ENCODE results near the gene KRTAP13-2. TPM values are rescaled to one million over a fixed set of nuclear protein-coding genes. Genes with fewer than 3 reads are reported as not detected.

KRTAP13-2 gene, protein sequence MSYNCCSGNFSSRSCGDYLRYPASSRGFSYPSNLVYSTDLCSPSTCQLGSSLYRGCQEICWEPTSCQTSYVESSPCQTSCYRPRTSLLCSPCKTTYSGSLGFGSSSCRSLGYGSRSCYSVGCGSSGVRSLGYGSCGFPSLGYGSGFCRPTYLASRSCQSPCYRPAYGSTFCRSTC
- polyA plus RNA-seq (2011; rRNA removed) (not detected in 2 replicates), polyA minus RNA-seq (2011; rRNA and poly(A)+ RNA removed) (not detected in 2 replicates)

DNA sequence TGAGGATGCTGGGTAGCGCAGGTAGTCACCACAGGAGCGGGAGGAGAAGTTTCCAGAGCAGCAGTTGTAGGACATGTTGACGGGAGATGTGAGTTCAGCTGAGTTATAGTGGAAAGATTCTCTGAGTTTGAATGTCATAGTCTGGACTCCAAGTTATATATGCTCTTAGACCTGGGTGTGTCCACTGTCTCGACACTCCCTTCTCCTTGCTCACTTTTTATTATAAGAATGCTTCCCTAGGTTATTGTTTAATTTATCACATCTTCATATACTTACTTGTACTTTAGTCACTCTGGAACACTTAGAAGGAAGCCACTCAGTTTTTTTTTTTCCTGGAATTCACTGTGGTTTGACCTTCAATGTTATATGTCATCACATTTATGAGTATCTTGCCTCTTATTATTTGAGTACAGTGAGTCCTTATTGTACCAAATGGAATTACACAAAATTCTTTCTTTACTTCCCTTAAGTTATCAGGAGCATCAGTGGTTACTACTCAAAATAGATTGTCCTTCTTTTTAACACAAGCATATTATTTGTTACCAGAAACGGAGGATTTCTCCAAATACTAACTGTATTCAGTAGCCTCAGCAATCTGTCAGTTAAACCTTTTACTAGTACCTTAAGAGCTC lies at the start of gene KRTAP13-2:
Gene KRTAP13-2 (minus strand): TSS at position 133 of the 632 bp plus-strand sequence. CDS start 58 bp downstream, at position 75.
- no peaks in the 10 kb centered on the region for H3K27me3 ChIP-seq (ENCODE audit: control insufficient read depth, insufficient read depth, low read length)
- TF ChIP-seq, protein P1, sequence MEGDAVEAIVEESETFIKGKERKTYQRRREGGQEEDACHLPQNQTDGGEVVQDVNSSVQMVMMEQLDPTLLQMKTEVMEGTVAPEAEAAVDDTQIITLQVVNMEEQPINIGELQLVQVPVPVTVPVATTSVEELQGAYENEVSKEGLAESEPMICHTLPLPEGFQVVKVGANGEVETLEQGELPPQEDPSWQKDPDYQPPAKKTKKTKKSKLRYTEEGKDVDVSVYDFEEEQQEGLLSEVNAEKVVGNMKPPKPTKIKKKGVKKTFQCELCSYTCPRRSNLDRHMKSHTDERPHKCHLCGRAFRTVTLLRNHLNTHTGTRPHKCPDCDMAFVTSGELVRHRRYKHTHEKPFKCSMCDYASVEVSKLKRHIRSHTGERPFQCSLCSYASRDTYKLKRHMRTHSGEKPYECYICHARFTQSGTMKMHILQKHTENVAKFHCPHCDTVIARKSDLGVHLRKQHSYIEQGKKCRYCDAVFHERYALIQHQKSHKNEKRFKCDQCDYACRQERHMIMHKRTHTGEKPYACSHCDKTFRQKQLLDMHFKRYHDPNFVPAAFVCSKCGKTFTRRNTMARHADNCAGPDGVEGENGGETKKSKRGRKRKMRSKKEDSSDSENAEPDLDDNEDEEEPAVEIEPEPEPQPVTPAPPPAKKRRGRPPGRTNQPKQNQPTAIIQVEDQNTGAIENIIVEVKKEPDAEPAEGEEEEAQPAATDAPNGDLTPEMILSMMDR (IDR thresholded peaks at IDR 0.05; ENCODE audit: insufficient read depth, low read depth, low read length), result no peak
- H3K36me3 ChIP-seq (ENCODE audit: control insufficient read depth, insufficient read depth, low read length), result no peaks in the 10 kb centered on the region
- no peak within 1 kb of the TSS for H3K4me3 ChIP-seq (ENCODE audit: low read depth, low read length)
- ChIA-PET POLR2A (no interaction called here), CTCF (no interaction called here)
- DNase-seq (ENCODE audit: low read depth), result no peak

DNA sequence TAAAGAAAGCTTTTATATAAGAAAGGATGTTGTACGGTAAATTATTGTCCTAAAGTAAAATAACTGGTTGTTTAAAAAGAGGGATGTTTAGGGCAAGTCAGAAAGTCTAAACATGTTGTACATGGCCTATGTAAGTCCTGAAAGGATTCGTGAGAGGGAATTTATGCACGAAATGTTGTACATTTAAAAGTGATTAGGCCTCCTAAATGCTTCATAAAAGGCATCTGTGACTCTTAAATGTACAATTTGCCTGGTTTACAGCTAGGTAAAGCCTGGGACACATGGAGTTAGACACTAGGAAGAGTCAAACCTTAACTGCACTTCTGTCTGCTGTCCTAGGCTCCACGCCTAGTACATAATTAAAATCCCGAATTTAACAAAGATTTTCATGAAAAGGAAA lies 43.9 kb upstream of the KRTAP13-2 start:
- H3K36me3 ChIP-seq (ENCODE audit: control insufficient read depth, insufficient read depth, low read length), result no peaks in the 10 kb centered on the region
- TF ChIP-seq, protein P1 (IDR thresholded peaks at IDR 0.05; ENCODE audit: insufficient read depth, low read depth, low read length), result no peak
- CTCF ChIA-PET, result no interaction called here
- H3K4me3 ChIP-seq (ENCODE audit: low read depth, low read length), result no peak overlapping the region
- POLR2A ChIA-PET, result no interaction called here
- H3K27me3 ChIP-seq (ENCODE audit: control insufficient read depth, insufficient read depth, low read length), result no peaks in the 10 kb centered on the region
- no peak for DNase-seq (ENCODE audit: low read depth)

DNA sequence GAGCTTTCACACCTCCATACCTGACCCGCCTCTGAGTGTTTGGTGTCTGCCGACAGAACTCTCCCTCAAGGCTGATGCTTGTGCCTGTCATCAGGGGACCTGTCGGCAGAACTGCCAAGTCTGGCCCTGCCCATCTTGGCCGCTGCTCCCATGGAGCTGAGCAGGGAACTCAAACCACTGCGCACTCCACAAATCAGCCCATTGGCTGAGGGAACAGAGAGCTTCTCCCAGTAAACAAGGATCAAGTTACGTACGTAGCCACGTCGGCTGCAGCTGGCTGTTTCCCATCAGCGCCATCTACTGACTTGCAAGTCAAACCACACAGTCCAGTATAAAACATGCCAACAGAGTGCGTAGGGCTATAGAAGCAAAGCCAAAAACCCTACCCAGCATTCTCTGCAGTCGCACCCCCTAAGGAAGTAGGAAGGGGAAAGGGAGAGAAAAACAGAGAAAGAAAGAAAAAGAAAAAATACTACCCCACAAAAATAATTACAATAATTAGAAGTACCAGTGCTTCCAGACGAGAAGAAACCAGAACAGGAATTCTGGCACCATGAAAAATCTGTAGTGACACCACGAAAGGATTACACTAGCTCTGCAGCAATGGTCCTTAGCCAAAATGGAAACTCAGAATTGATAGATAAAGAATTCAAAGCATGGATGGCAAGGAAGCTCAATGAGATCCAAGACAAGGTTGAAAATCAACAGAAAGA lies 36.9 kb upstream of the KRTAP13-2 start:
- ChIA-PET CTCF (no interaction called here), POLR2A (no interaction called here)
- H3K4me3 ChIP-seq (ENCODE audit: low read depth, low read length), result no peak overlapping the region
- TF ChIP-seq, protein P1 (IDR thresholded peaks at IDR 0.05; ENCODE audit: insufficient read depth, low read depth, low read length), result no peak
- H3K27me3 ChIP-seq (ENCODE audit: control insufficient read depth, insufficient read depth, low read length), result no peaks in the 10 kb centered on the region
- DNase-seq (ENCODE audit: low read depth), result no peak
- H3K36me3 ChIP-seq (ENCODE audit: control insufficient read depth, insufficient read depth, low read length), result no peaks in the 10 kb centered on the region

DNA sequence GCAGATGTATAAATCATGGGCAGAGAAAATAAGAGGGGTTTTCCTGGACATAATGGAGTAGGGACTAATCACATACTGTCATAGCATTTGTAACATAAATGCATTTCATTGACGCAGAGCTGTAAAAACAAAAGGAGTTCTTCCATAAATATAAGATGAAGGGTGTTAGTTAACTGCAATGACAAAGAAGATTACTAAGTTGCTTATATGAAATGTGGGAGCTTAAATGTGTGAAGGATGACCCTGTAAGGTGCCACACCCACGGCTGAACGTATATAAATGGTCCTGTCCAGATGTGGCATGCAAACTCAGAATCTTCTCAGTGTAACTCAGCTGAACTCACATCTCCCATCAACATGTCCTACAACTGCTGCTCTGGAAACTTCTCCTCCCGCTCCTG lies 23.7 kb upstream of the KRTAP13-2 start, which contains the start of gene KRTAP13-1:
Gene KRTAP13-1 (plus strand): TSS at position 301 of the 400 bp plus-strand sequence. CDS start 56 bp downstream, at position 357.
- Histone ChIP-seq H3K27me3 (ENCODE audit: control insufficient read depth, insufficient read depth, low read length) (no peaks in the 10 kb centered on the region), H3K36me3 (ENCODE audit: control insufficient read depth, insufficient read depth, low read length) (no peaks in the 10 kb centered on the region), H3K4me3 (ENCODE audit: low read depth, low read length) (no peak within 1 kb of the TSS)
- TF ChIP-seq, protein P1 (IDR thresholded peaks at IDR 0.05; ENCODE audit: insufficient read depth, low read depth, low read length), result no peak
- no peak for DNase-seq (ENCODE audit: low read depth)
- ChIA-PET CTCF (no interaction called here), POLR2A (no interaction called here)

DNA sequence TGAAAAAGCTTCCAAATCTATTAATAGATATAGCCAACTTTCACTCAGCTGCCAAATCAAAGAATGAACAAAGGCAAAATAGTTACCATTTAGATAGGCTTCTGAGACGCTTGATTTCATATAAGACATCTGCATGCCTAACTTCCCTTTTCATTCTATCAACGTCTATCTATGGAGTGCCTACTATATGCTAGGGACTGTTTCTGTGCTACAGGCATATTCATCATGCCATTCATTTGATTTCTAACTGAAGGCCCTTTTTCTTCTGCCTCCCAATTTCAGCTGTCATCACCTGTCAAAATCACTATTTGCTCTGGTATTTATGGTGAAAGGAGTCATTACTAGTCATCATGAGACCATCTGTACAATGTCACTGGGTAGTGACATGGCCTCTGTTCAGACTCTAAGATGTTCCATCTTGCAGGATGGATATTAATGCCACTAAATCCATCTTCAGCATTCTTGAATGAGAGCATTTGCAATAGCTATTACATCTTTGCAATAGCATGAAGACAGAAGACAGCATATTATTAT lies 19.5 kb upstream of the KRTAP13-2 start:
- POLR2A ChIA-PET, result no interaction called here
- TF ChIP-seq, protein P1 (IDR thresholded peaks at IDR 0.05; ENCODE audit: insufficient read depth, low read depth, low read length), result no peak
- H3K4me3 ChIP-seq (ENCODE audit: low read depth, low read length), result no peak overlapping the region
- DNase-seq (ENCODE audit: low read depth), result no peak
- CTCF ChIA-PET, result no interaction called here
- H3K27me3 ChIP-seq (ENCODE audit: control insufficient read depth, insufficient read depth, low read length), result no peaks in the 10 kb centered on the region
- H3K36me3 ChIP-seq (ENCODE audit: control insufficient read depth, insufficient read depth, low read length), result no peaks in the 10 kb centered on the region
